ACC112 (cell line): ENCODE data around the gene CLEC4M.
"Not testable (repeated sequence)": the region's sequence is repeated elsewhere in the genome, so short reads cannot be mapped to it uniquely, and the experiment has no call there.

Experiments used
- H2AFZ ChIP-seq: fragments of 200-600 bp; sonication (generic); one replicate; pipeline ENCODE4 v1.6.0; 2017; ENCODE audit warnings: antibody characterized with exemption, low read length; ENCODE audit not compliant: unreplicated experiment
- H3K27ac ChIP-seq: fragments of 200-600 bp; sonication (generic); 2 replicates; pipeline ENCODE4 v1.5.1; 2014; ENCODE audit warnings: low read depth, mild to moderate bottlenecking, antibody characterized with exemption, low read length, moderate library complexity
- H3K27me3 ChIP-seq: fragments of 200-600 bp; sonication (generic); 2 replicates; pipeline ENCODE4 v1.6.1; 2014; ENCODE audit warnings: mild to moderate bottlenecking, antibody characterized with exemption, low read length, moderate library complexity, mixed read lengths; ENCODE audit not compliant: insufficient read depth
- H3K36me3 ChIP-seq: fragments of 200-600 bp; sonication (generic); 2 replicates; pipeline ENCODE4 v1.6.1; 2016; ENCODE audit warnings: mild to moderate bottlenecking, antibody characterized with exemption, low read length, moderate library complexity, mixed read lengths; ENCODE audit not compliant: insufficient read depth
- H3K4me1 ChIP-seq: fragments of 200-600 bp; sonication (generic); one replicate; pipeline ENCODE4 v1.6.1; 2016; ENCODE audit warnings: low read length, mixed read lengths; ENCODE audit not compliant: insufficient read depth, unreplicated experiment, control insufficient read depth
- H3K4me3 ChIP-seq: fragments of 200-600 bp; sonication (generic); 2 replicates; pipeline ENCODE4 v1.5.1; 2014; ENCODE audit warnings: mild to moderate bottlenecking, low read depth, low read length
- H3K79me2 ChIP-seq: fragments of 200-600 bp; sonication (generic); one replicate; pipeline ENCODE4 v1.6.0; 2016; ENCODE audit warnings: low read length; ENCODE audit not compliant: control insufficient read depth, unreplicated experiment, insufficient read depth

Gene CLEC4M

DNA sequence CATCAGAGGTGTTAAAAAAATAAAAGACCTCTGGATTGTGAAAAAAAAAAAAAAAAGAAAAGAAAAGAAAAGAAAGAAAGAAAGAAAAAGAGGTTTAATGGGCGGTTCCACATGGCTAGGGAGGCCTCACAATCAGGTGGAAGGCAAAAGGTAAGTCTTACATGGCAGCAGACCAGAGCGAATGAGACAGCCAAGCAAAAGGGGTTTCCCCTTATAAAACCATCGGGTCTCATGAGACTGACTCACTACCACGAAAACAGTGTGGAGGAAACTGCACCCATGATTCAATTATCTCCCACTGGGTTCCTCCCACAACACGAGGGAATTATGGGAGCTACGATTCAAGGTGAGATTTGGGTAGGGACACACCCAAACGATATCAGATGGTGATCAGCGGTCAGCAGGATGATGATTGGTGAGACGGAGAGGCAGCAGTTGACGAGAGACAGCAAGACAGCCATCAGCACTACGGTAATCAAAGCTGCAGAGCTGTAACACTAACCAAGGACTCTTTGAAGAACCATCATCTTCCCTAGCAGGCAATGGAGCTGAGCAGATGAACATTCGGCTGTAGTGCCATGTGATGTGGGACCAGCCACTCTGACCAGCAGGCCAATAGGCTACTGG is 11.8 kb upstream of the CLEC4M start:
- Histone ChIP-seq H3K79me2 (no peaks in the 10 kb centered on the region), H3K27me3 (peaks cover 18% of the 10 kb centered on the region), H3K4me3 (no peak overlapping the region), H3K36me3 (no peaks in the 10 kb centered on the region), H2AFZ (no peak overlapping the region), H3K4me1 (no peaks in the 10 kb centered on the region), H3K27ac (no peak overlapping the region)

DNA sequence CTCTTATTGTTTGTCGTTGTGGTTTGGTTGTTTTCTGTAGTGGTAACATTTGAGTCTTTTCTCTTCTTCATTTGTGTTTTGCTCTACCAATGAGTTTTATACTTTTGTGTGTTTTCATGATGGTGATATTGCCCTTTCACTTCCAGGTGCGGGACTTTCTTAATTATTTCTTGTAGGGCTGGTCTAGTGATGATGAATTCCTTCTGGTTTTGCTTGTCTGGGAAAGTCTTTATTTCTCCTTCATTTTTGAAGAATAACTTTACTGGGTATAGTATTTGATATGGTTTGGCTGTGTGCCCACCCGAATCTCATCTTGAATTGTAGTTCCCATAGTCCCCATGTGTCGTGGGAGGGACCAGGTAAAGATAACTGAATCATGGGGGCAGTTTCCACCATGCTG is 6.8 kb upstream of the CLEC4M start:
- Histone ChIP-seq H3K4me3 (no peak overlapping the region), H3K79me2 (no peaks in the 10 kb centered on the region), H3K27ac (no peak overlapping the region), H3K4me1 (no peaks in the 10 kb centered on the region), H2AFZ (no peak overlapping the region), H3K36me3 (no peaks in the 10 kb centered on the region), H3K27me3 (peaks cover 13% of the 10 kb centered on the region)

DNA sequence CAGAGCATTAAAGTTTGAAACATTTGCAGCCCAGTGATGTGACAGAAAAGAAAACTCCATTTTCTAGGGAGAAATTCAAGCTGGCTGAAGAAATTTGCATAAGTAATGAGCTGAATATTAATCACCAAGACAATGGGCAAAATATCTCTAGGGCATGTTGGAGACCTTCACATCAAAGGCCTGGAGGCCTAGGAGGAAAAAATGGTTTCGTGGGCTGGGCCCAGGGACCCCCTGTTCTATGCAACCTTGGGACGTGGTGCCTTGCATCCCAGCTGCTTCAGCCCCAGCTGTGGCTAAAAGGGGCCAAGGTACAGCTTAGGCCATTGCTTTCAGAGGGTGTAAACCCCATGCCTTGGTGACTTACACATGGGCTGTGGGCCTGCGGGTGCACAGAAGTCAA is 5.7 kb upstream of the CLEC4M start:
- H3K27ac ChIP-seq: no peak overlapping the region
- H3K36me3 ChIP-seq: no peaks in the 10 kb centered on the region
- peaks cover 16% of the 10 kb centered on the region for H3K27me3 ChIP-seq
- H3K4me1 ChIP-seq: no peaks in the 10 kb centered on the region
- H3K4me3 ChIP-seq: no peak overlapping the region
- H3K79me2 ChIP-seq: no peaks in the 10 kb centered on the region
- no peak overlapping the region for H2AFZ ChIP-seq

DNA sequence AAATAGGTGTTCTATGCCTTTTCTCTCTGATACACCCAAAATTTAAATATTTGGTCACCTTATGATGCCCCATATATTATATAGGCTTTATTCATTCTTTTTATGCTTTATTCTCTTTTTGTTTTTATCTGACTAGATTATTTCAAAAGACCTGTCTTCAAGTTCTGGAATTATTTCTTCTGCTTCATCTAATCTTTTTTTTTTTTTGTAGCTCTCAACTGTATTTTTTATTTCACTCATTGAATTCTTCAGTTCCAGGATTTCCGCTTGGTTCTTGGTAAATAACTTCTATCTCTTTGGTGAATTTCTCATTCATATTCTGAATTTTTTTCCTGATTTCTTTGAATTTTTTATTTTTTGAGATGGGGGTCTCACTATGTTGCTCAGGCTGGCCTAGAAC is 3.9 kb upstream of the CLEC4M start:
- Histone ChIP-seq H3K4me3 (no peak overlapping the region), H3K36me3 (no peaks in the 10 kb centered on the region), H3K4me1 (no peaks in the 10 kb centered on the region), H3K27ac (no peak overlapping the region), H3K27me3 (peaks cover 20% of the 10 kb centered on the region; the same call in 1 of the 2 replicates), H2AFZ (no peak overlapping the region), H3K79me2 (no peaks in the 10 kb centered on the region)

- no peak overlapping the region for H2AFZ ChIP-seq
- H3K4me1 ChIP-seq: no peaks in the 10 kb centered on the region
- no peak overlapping the region for H3K4me3 ChIP-seq
- H3K79me2 ChIP-seq: no peaks in the 10 kb centered on the region
- H3K27me3 ChIP-seq: peaks cover 34% of the 10 kb centered on the region
- H3K27ac ChIP-seq: no peak overlapping the region
- no peaks in the 10 kb centered on the region for H3K36me3 ChIP-seq
Observed at GRCh38 chr19:7763696-7764095, 653 bp downstream of the CLEC4M start.

DNA sequence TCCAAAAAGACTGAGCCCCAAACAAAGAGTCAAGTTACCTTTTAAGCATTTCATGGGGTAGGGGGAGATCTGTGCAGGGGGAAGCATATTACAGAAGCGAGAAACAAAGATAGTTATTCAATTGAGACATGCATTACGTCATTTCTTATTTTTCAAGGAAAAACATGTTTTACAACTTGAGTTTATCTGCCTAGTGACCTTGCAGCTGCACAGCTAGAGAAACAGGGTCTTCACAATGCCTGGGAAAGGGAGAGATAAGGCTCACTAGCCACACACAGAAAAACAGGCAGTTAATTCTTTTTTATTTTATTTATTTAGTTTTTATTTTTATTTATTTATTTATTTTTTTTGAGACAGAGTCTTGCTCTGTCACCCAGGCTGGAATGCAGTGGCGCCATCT is 1.1 kb downstream of the CLEC4M start:
- H3K27ac ChIP-seq, H3K4me3 ChIP-seq, H3K79me2 ChIP-seq, H3K36me3 ChIP-seq, H3K4me1 ChIP-seq, H2AFZ ChIP-seq: not testable (repeated sequence)
- peaks cover 37% of the 10 kb centered on the region for H3K27me3 ChIP-seq

GRCh38 chr19:7765043-7765442 is 2.0 kb downstream of the CLEC4M start:
- not testable (repeated sequence) for H3K36me3 ChIP-seq, H2AFZ ChIP-seq, H3K79me2 ChIP-seq, H3K4me3 ChIP-seq, H3K27ac ChIP-seq, H3K4me1 ChIP-seq
- H3K27me3 ChIP-seq: peaks cover 44% of the 10 kb centered on the region

GRCh38 chr19:7766535-7766934 is 3.5 kb downstream of the CLEC4M start:
- Histone ChIP-seq H3K27me3 (peaks cover 50% of the 10 kb centered on the region), H3K4me3 (no peak overlapping the region), H3K36me3 (no peaks in the 10 kb centered on the region), H3K79me2 (no peaks in the 10 kb centered on the region), H2AFZ (no peak overlapping the region), H3K27ac (no peak overlapping the region), H3K4me1 (no peaks in the 10 kb centered on the region)

DNA sequence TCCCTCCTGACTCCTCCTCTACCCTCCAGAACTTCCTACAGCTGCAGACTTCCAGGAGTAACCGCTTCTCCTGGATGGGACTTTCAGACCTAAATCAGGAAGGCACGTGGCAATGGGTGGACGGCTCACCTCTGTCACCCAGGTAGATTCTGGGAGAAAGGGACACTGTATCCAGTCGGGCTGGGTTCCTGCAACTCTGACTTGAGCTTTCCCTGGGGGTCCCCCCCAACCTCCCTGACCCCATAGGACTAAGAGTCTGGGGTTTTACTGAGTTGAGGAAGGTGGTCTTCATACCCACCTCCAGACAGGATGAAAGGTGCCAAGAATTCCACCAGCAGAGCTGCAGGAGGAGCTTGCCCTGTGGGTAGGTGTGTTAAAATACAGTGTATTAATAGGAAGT is 4.4 kb downstream of the CLEC4M start:
- no peaks in the 10 kb centered on the region for H3K79me2 ChIP-seq
- peaks cover 52% of the 10 kb centered on the region for H3K27me3 ChIP-seq
- no peak overlapping the region for H3K4me3 ChIP-seq
- H3K4me1 ChIP-seq: no peaks in the 10 kb centered on the region
- no peak overlapping the region for H3K27ac ChIP-seq
- no peaks in the 10 kb centered on the region for H3K36me3 ChIP-seq
- no peak overlapping the region for H2AFZ ChIP-seq

DNA sequence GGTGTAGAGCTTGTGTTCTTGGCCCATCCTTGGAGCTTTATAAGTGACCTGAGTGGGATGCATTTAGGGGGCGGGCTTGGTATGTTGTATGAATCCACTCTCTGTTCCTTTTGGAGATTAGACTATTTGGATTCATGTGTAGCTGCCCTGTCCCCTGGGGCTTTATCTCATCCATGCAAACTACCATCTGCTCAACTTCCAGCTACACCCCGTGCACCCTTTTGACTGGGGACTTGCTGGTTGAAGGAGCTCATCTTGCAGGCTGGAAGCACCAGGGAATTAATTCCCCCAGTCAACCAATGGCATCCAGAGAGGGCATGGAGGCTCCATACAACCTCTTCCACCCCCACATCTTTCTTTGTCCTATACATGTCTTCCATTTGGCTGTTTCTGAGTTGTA is 6.1 kb downstream of the CLEC4M start:
- no peaks in the 10 kb centered on the region for H3K79me2 ChIP-seq
- H3K4me1 ChIP-seq: no peaks in the 10 kb centered on the region
- no peak overlapping the region for H3K27ac ChIP-seq
- H2AFZ ChIP-seq: no peak overlapping the region
- H3K36me3 ChIP-seq: no peaks in the 10 kb centered on the region
- no peak overlapping the region for H3K4me3 ChIP-seq
- peaks cover 47% of the 10 kb centered on the region for H3K27me3 ChIP-seq

DNA sequence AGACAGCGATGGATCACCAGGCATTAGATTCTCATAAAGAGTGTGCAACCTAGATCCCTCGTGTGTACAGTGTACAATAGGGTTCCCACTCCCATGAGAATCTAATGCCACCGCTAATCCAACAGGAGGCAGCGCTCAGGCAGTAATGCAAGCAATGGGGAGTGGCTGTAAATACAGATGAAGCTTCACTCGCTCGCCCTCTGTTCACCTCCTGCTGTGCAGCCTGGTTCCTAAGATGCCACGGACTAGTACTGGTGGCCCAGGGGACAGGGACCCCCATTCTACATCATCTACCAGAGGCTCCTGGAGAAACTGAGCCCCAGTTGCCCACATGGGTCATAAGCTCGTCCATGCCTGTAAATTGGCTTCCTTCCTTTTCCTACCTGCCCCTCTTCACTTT is 8.0 kb downstream of the CLEC4M start:
- Histone ChIP-seq H3K79me2 (no peaks in the 10 kb centered on the region), H3K36me3 (no peaks in the 10 kb centered on the region), H3K27me3 (peaks cover 54% of the 10 kb centered on the region), H3K4me1 (no peaks in the 10 kb centered on the region), H2AFZ (no peak overlapping the region), H3K27ac (no peak overlapping the region), H3K4me3 (no peak overlapping the region)
